ENCODE data around the gene STXBP3.
A peak's percentile ranks its signal among the peaks of the same experiment; 100 is the strongest.
"Not testable (repeated sequence)": the region's sequence is repeated elsewhere in the genome, so short reads cannot be mapped to it uniquely, and the experiment has no call there.

The STXBP3 gene

GRCh38 chr1:108729481-108729880 is 17.0 kb upstream of the STXBP3 start:
- DNase-seq: peak; percentile 33

GRCh38 chr1:108732398-108732797 is 14.1 kb upstream of the STXBP3 start:
- no peak for DNase-seq

- no peak for DNase-seq
Observed at GRCh38 chr1:108734171-108734865, 12.2 kb upstream of the STXBP3 start.

GRCh38 chr1:108742253-108742652 is 4.2 kb upstream of the STXBP3 start:
- no peak for DNase-seq

GRCh38 chr1:108745980-108746381 is 493 bp upstream of the STXBP3 start:
- DNase-seq: no peak

- peak; percentile 66 for DNase-seq
Observed at GRCh38 chr1:108747171-108747850, 837 bp downstream of the STXBP3 start.

- DNase-seq: no peak
Observed at GRCh38 chr1:108747898-108748297, 1.4 kb downstream of the STXBP3 start.

- DNase-seq: no peak
Observed at GRCh38 chr1:108749081-108749480, 2.6 kb downstream of the STXBP3 start.

GRCh38 chr1:108750476-108751181 is 4.2 kb downstream of the STXBP3 start:
- DNase-seq: no peak

GRCh38 chr1:108753363-108753762 is 6.9 kb downstream of the STXBP3 start:
- no peak for DNase-seq

GRCh38 chr1:108758796-108759195 is 12.3 kb downstream of the STXBP3 start:
- no peak for DNase-seq

- DNase-seq: no peak
Observed at GRCh38 chr1:108767115-108767514, 20.6 kb downstream of the STXBP3 start.

GRCh38 chr1:108767708-108768107 is 21.2 kb downstream of the STXBP3 start:
- no peak for DNase-seq

- no peak for DNase-seq
Observed at GRCh38 chr1:108777839-108778238, 31.4 kb downstream of the STXBP3 start.

- no peak for DNase-seq
Observed at GRCh38 chr1:108779455-108779854, 33.0 kb downstream of the STXBP3 start.

- peak; percentile 5 for DNase-seq
Observed at GRCh38 chr1:108780937-108781574, 34.6 kb downstream of the STXBP3 start.

GRCh38 chr1:108781575-108781944 is 35.1 kb downstream of the STXBP3 start:
- DNase-seq: not testable (repeated sequence)

- DNase-seq: no peak
Observed at GRCh38 chr1:108785264-108785663, 38.8 kb downstream of the STXBP3 start.

GRCh38 chr1:108785880-108786279 is 39.4 kb downstream of the STXBP3 start:
- DNase-seq: no peak

- no peak for DNase-seq
Observed at GRCh38 chr1:108791790-108792189, 45.3 kb downstream of the STXBP3 start.

- DNase-seq: no peak
Observed at GRCh38 chr1:108792420-108792819, 45.9 kb downstream of the STXBP3 start.

- no peak for DNase-seq
Observed at GRCh38 chr1:108799001-108799400, 52.5 kb downstream of the STXBP3 start.

- DNase-seq: no peak
Observed at GRCh38 chr1:108801101-108801500, 54.6 kb downstream of the STXBP3 start.

- no peak for DNase-seq
Observed at GRCh38 chr1:108803548-108803947, 57.1 kb downstream of the STXBP3 start.

Data from NCI-H69 (cell line).